Measurements from ENCODE around the gene MRPS6.

- TF ChIP-seq, protein P1, sequence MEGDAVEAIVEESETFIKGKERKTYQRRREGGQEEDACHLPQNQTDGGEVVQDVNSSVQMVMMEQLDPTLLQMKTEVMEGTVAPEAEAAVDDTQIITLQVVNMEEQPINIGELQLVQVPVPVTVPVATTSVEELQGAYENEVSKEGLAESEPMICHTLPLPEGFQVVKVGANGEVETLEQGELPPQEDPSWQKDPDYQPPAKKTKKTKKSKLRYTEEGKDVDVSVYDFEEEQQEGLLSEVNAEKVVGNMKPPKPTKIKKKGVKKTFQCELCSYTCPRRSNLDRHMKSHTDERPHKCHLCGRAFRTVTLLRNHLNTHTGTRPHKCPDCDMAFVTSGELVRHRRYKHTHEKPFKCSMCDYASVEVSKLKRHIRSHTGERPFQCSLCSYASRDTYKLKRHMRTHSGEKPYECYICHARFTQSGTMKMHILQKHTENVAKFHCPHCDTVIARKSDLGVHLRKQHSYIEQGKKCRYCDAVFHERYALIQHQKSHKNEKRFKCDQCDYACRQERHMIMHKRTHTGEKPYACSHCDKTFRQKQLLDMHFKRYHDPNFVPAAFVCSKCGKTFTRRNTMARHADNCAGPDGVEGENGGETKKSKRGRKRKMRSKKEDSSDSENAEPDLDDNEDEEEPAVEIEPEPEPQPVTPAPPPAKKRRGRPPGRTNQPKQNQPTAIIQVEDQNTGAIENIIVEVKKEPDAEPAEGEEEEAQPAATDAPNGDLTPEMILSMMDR (conservative IDR thresholded peaks at IDR 0.05; ENCODE audit: low read depth, low read length), result no peak
- TF ChIP-seq EZH2 (IDR thresholded peaks at IDR 0.05; ENCODE audit: low read length, unreplicated experiment), result no peak
Measured at GRCh38 chr21:34052171-34052570, 21.2 kb upstream of the MRPS6 start.

Measured in PC-3 (cell line).